T-helper 2 cell treated with Interferon-gamma antibody and Interleukin-4, amounts not matched to agents 5 μg/mL and 100 μg/mL, for 36 hours (primary cell): ENCODE results near the gene PTPN4.
A peak's percentile ranks its signal among the peaks of the same experiment; 100 is the strongest.

ENCODE experiments used
- DNase-seq: peaks from one replicate; pipeline ENCODE4 v3.0.0; 2021; ENCODE audit warnings: low spot score
- H3K27ac Mint-ChIP-seq: one replicate; pipeline ENCODE4 v1.8.0; 2021; ENCODE audit warnings: mild to moderate bottlenecking, mixed read lengths
- H3K27me3 Mint-ChIP-seq: one replicate; pipeline ENCODE4 v1.8.0; 2021; ENCODE audit warnings: low read depth, mixed read lengths
- H3K36me3 Mint-ChIP-seq: one replicate; pipeline ENCODE4 v1.8.0; 2021; ENCODE audit warnings: low read depth, mixed read lengths
- H3K4me1 Mint-ChIP-seq: one replicate; pipeline ENCODE4 v1.8.0; 2021; ENCODE audit warnings: low read depth, mixed read lengths
- H3K4me3 Mint-ChIP-seq: one replicate; pipeline ENCODE4 v1.8.0; 2022; ENCODE audit warnings: mild to moderate bottlenecking, moderate library complexity, mixed read lengths
- H3K9me3 Mint-ChIP-seq: one replicate; pipeline ENCODE4 v1.8.0; 2021; ENCODE audit warnings: mixed read lengths

The PTPN4 gene

GRCh38 chr2:119852214-119852613 is 92.5 kb downstream of the PTPN4 start:
- Mint-ChIP-seq H3K9me3 (peaks cover 67% of the 10 kb centered on the region), H3K36me3 (peaks cover 46% of the 10 kb centered on the region), H3K27me3 (no peaks in the 10 kb centered on the region), H3K27ac (no peak overlapping the region), H3K4me3 (no peak overlapping the region), H3K4me1 (peaks cover 10% of the 10 kb centered on the region)
- no peak for DNase-seq

DNA sequence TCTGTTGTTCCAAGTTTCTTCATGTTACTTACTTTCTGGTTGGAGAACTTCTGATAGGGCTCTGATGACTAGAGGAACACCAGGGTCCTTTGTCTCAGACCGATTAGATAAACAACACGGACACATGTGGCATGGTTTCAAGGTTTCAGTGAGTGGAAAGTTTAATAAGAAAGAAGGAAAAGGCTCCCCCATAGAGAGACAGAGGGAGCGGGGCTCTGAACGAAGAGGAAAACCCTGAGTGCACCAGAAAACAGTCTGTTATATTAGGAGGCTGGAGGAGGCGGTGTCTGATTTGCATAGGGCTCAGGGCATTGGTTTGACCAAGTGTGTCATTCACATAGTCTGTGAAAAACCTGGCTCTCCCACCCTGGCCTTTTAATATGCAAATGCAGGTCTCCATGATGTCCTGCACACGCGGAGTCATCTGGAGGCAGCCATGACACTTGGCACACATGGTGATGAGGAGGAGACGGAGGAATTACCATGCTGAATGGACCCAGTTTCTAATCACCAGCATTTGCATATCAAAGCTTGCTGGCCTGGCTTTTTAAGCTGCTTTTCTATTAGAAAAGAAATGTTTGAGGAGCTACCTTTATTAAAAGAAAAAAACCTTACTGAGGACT is 94.2 kb downstream of the PTPN4 start:
- Mint-ChIP-seq H3K27ac (no peak overlapping the region), H3K36me3 (peaks cover 43% of the 10 kb centered on the region), H3K4me1 (peaks cover 16% of the 10 kb centered on the region), H3K27me3 (no peaks in the 10 kb centered on the region), H3K9me3 (peaks cover 59% of the 10 kb centered on the region), H3K4me3 (no peak overlapping the region)
- DNase-seq: no peak

GRCh38 chr2:119856469-119856901 is 96.8 kb downstream of the PTPN4 start:
- H3K27ac Mint-ChIP-seq: no peak overlapping the region
- H3K36me3 Mint-ChIP-seq: peaks cover 31% of the 10 kb centered on the region
- H3K27me3 Mint-ChIP-seq: no peaks in the 10 kb centered on the region
- peaks cover 33% of the 10 kb centered on the region for H3K9me3 Mint-ChIP-seq
- DNase-seq: no peak
- H3K4me3 Mint-ChIP-seq: no peak overlapping the region
- peaks cover 24% of the 10 kb centered on the region for H3K4me1 Mint-ChIP-seq

DNA sequence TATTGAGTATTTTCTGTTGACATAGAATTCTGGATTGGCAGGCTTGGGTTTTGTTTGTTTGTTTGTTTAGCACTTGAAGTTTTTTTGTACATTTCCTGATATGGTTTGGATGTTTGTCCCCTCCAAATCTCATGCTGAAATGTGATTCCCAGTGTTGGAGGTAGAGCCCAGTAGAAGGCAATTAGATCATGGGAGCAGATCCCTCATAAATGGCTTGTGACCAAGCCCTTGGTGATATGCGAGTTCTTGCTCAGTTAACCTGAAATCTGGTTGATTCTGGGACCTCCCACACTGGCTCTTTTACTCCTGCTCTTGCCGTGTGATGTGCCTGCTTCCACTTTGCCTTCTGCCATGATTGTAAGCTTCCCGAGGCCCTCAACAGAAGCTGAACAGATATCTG is 98.0 kb downstream of the PTPN4 start:
- H3K36me3 Mint-ChIP-seq: peaks cover 20% of the 10 kb centered on the region
- H3K27me3 Mint-ChIP-seq: no peaks in the 10 kb centered on the region
- H3K4me3 Mint-ChIP-seq: no peak overlapping the region
- peaks cover 32% of the 10 kb centered on the region for H3K4me1 Mint-ChIP-seq
- DNase-seq: no peak
- H3K27ac Mint-ChIP-seq: no peak overlapping the region
- peaks cover 21% of the 10 kb centered on the region for H3K9me3 Mint-ChIP-seq

DNA sequence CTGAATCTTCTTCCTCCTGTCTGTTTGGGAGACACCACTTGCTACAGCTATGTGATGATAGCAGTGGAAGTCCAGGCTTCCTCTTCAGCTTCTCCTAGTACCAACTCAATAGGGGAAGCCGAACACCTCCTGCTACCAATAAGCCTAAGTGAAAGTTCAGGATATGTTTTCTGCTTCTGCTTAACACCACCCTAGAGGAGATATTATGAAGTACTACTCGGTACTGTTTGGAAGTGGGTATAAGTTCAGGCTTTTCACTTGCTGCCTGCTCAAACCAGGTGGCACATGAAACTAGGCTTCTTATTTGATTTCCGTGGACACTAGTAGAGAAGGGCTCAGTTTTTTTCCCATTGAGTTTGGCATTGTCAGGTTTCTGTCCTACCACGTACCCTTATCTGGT is 99.8 kb downstream of the PTPN4 start:
- H3K36me3 Mint-ChIP-seq: peaks cover 26% of the 10 kb centered on the region
- peaks cover 46% of the 10 kb centered on the region for H3K4me1 Mint-ChIP-seq
- H3K27ac Mint-ChIP-seq: no peak overlapping the region
- peaks cover 9% of the 10 kb centered on the region for H3K9me3 Mint-ChIP-seq
- no peaks in the 10 kb centered on the region for H3K27me3 Mint-ChIP-seq
- no peak for DNase-seq
- no peak overlapping the region for H3K4me3 Mint-ChIP-seq

- Mint-ChIP-seq H3K9me3 (no peaks in the 10 kb centered on the region), H3K27ac (no peak overlapping the region), H3K4me1 (peaks cover 51% of the 10 kb centered on the region), H3K4me3 (no peak overlapping the region), H3K27me3 (no peaks in the 10 kb centered on the region), H3K36me3 (peaks cover 25% of the 10 kb centered on the region)
- no peak for DNase-seq
Observed at GRCh38 chr2:119860924-119861323, 101.2 kb downstream of the PTPN4 start.

- peaks cover 53% of the 10 kb centered on the region for H3K4me1 Mint-ChIP-seq
- peaks cover 3% of the 10 kb centered on the region for H3K9me3 Mint-ChIP-seq
- H3K27me3 Mint-ChIP-seq: no peaks in the 10 kb centered on the region
- H3K36me3 Mint-ChIP-seq: peaks cover 26% of the 10 kb centered on the region
- peak overlapping the region; percentile 68 for H3K4me3 Mint-ChIP-seq
- peak overlapping the region; percentile 87 for H3K27ac Mint-ChIP-seq
- no peak for DNase-seq
Observed at GRCh38 chr2:119862127-119862889, 102.6 kb downstream of the PTPN4 start.

DNA sequence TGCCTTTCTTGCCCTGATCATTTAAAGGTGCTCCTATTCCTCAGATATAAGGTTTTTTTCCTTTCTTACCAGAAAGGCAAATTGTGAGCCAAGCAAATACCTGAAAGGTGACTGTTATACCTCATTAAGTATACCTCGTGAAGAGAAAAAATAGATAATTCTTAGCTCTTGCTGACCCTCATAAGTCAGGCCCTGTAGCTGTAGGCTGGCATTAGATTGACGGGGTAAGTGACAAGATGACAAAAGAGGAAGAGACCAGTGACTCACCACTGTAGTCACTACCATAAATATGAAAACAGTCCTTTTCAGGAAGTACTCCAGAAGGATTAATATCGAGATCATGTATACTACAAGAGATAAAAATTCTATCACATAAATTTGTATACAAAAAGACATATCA is 104.6 kb downstream of the PTPN4 start:
- Mint-ChIP-seq H3K36me3 (peaks cover 31% of the 10 kb centered on the region), H3K4me3 (no peak overlapping the region), H3K27me3 (no peaks in the 10 kb centered on the region), H3K4me1 (peaks cover 61% of the 10 kb centered on the region), H3K9me3 (peaks cover 13% of the 10 kb centered on the region), H3K27ac (no peak overlapping the region)
- DNase-seq: no peak

DNA sequence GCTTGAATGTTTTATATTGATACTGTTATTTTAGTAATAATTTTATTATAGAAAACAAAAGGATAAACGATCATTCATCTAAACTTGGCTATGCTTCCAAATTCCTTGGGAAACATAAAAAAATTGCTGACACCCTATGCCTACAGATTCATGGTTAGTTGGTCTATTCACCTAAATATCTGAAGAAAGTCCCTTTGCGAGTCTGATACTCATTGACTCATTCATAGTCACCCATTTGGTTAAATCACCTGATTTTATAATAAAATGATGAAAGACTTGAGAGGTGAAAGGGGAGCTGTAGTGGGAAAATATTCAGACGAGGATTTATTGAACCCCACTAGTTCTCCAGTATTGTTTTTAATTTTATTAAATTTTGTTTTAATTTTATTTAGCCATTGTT is 112.0 kb downstream of the PTPN4 start:
- Mint-ChIP-seq H3K4me1 (peaks cover 28% of the 10 kb centered on the region), H3K9me3 (peaks cover 13% of the 10 kb centered on the region), H3K36me3 (peaks cover 25% of the 10 kb centered on the region), H3K27ac (no peak overlapping the region), H3K4me3 (no peak overlapping the region), H3K27me3 (no peaks in the 10 kb centered on the region)
- no peak for DNase-seq

DNA sequence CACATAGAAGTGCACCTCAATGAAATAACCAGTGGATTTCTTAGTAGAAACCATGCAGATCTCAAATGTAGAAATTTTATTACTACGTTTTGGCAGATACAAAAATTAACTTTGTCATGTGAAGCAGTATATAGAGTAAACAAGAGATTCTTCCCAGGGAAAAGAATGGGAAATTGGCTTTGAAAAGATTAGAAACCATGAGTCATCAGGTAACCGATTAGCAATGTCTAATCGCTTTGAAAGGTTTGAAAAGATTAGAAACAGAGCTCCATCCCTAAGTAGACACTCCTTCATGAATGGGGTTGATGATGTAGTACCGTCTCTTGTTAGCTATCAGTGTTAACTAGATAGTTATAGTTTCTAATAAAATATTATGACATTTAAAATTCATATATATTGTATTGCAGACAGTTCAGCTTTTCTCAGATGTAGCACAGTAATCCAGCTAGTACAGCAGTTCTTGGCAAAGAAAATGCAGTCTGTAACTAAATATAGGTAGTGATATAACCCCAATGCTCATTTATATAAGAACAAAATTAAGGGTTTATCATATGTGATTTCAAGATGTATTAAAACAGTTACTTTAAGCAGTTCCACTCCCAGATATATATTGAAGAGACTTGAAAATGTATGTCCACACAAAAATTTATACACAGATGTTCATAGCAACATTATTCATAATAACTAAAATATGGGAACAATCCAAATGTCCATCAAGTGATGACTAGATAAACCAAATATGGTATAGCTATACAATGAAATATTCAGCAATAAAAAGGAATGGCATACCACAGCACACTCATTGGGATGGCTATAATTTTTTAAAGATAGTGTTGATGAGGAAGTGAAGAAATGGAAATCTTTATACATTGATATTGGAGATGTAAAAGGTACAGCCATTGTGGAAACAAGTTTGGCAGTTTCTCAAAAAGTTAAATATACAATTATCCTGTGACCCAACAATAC is 113.9 kb downstream of the PTPN4 start:
- Mint-ChIP-seq H3K4me1 (peaks cover 14% of the 10 kb centered on the region), H3K27ac (no peak overlapping the region), H3K27me3 (no peaks in the 10 kb centered on the region), H3K36me3 (peaks cover 15% of the 10 kb centered on the region), H3K9me3 (peaks cover 3% of the 10 kb centered on the region), H3K4me3 (no peak overlapping the region)
- no peak for DNase-seq

- Mint-ChIP-seq H3K36me3 (peaks cover 8% of the 10 kb centered on the region), H3K4me3 (no peak overlapping the region), H3K27ac (no peak overlapping the region), H3K4me1 (peaks cover 8% of the 10 kb centered on the region), H3K27me3 (no peaks in the 10 kb centered on the region), H3K9me3 (no peaks in the 10 kb centered on the region)
- no peak for DNase-seq
Observed at GRCh38 chr2:119879502-119879901, 119.8 kb downstream of the PTPN4 start.

DNA sequence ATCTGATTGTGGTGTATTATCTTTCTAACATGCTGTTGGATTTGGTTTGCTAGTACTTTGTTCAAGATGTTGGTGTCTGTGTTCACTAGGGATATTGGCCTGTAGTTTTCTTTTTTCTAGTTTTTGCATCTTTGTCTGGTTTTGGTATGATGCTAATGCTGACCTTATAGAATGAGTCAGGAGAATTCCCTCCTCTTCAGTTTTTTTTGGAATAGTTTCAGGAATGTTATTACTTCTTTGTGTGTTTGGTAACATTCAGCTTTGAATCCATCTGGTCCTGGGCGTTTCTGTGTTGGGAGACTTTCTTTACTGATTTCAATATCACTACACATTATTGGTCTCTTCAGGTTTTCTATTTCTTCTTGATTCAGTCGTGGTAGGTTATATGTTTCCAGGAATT is 129.0 kb downstream of the PTPN4 start:
- Mint-ChIP-seq H3K9me3 (peaks cover 28% of the 10 kb centered on the region), H3K27me3 (no peaks in the 10 kb centered on the region), H3K36me3 (peaks cover 43% of the 10 kb centered on the region), H3K27ac (no peak overlapping the region), H3K4me1 (no peaks in the 10 kb centered on the region), H3K4me3 (no peak overlapping the region)
- DNase-seq: no peak

DNA sequence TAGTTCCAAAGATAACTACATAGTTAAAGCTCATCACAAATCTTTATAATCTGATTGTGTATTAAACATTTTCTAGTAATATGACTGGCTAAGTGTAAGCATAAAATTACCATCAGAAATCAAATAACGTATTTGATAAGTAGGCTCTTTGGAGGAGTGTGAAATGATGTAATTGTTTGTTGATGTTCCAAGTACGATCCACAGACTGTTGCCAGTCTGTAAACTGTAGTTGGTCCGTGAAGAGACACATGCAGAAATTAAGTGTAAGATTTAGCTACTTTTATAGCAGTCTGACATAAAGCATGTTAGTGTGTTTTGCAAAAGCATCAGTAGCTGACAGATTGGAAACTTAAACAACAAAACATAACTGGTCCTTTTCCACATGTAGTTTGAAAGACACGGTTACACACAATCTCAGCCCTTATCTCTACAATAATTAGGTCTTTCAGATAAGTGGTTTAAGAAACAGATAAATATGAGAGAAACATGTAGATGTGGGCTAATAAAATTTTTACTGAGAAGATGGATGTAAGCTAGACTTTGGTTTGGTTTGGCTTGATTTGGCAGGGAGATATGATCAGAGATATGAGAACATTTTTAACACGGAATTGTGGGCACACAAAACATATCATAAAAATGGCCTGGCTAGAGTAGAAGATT is 138.1 kb downstream of the PTPN4 start:
- Mint-ChIP-seq H3K36me3 (peaks cover 28% of the 10 kb centered on the region), H3K27ac (no peak overlapping the region), H3K27me3 (no peaks in the 10 kb centered on the region), H3K4me1 (no peaks in the 10 kb centered on the region), H3K9me3 (peaks cover 7% of the 10 kb centered on the region), H3K4me3 (no peak overlapping the region)
- no peak for DNase-seq
